Neuronal stem cell (in vitro differentiated cells): Measurements from ENCODE around the gene TMEM196.

Source experiments
- DNase-seq: peaks from one replicate; pipeline ENCODE4 v3.0.0-alpha.2; 2013; ENCODE audit warnings: low spot score
- H2AFZ ChIP-seq: one replicate; pipeline ENCODE4 v1.6.1; 2013; ENCODE audit warnings: mild to moderate bottlenecking, low read length, inconsistent platforms
- H2AK5ac ChIP-seq: 2 replicates; pipeline ENCODE4 v1.6.1; 2013; ENCODE audit warnings: low read depth, mild to moderate bottlenecking, inconsistent platforms, low read length, moderate library complexity, mixed read lengths
- H2BK120ac ChIP-seq: 2 replicates; pipeline ENCODE4 v1.6.1; 2013; ENCODE audit warnings: low read depth, mild to moderate bottlenecking, inconsistent platforms, low read length, moderate library complexity, mixed read lengths
- H2BK12ac ChIP-seq: one replicate; pipeline ENCODE4 v1.6.1; 2013; ENCODE audit warnings: low read length, inconsistent platforms
- H2BK15ac ChIP-seq: 2 replicates; pipeline ENCODE4 v1.6.1; 2013; ENCODE audit warnings: mild to moderate bottlenecking, low read length, inconsistent platforms, mixed read lengths
- H2BK5ac ChIP-seq: one replicate; pipeline ENCODE4 v1.6.1; 2013; ENCODE audit warnings: inconsistent platforms, mild to moderate bottlenecking, low read length, moderate library complexity
- H3K14ac ChIP-seq: one replicate; pipeline ENCODE4 v1.6.1; 2013; ENCODE audit warnings: low read length, inconsistent platforms
- H3K18ac ChIP-seq: 2 replicates; pipeline ENCODE4 v1.6.1; 2013; ENCODE audit warnings: low read length, inconsistent platforms
- H3K23ac ChIP-seq: 2 replicates; pipeline ENCODE4 v1.6.1; 2013; ENCODE audit warnings: low read depth, mild to moderate bottlenecking, mixed read lengths, low read length, inconsistent platforms; ENCODE audit not compliant: poor library complexity
- H3K27ac ChIP-seq: replicated peaks from 3 replicates; pipeline ENCODE4 v1.5.1; 2013; ENCODE audit warnings: low read length, inconsistent platforms
- H3K27me3 ChIP-seq, 3 experiments: 2 replicates each; pipeline ENCODE4 v1.6.1; 2013; ENCODE audit warnings: low read length in 3 of 3, mild to moderate bottlenecking in 2 of 3, inconsistent platforms in 1 of 3, low read depth in 1 of 3, mixed read lengths in 1 of 3, moderate library complexity in 1 of 3; ENCODE audit not compliant: control insufficient read depth in 3 of 3, insufficient read depth in 3 of 3
- H3K36me3 ChIP-seq, 2 donors: replicated peaks in 1 of 2; 2 replicates each; pipeline ENCODE4 v1.6.1; 2013; ENCODE audit warnings: low read length in 2 of 2; ENCODE audit not compliant: control insufficient read depth in 2 of 2, insufficient read depth in 2 of 2
- H3K4ac ChIP-seq: 2 replicates; pipeline ENCODE4 v1.6.1; 2013; ENCODE audit warnings: inconsistent platforms, mild to moderate bottlenecking, low read length, moderate library complexity
- H3K4me1 ChIP-seq, 2 donors: 1 replicate in 1 of 2; 2 replicates in 1 of 2; pipeline ENCODE4 v1.6.1; 2013; ENCODE audit warnings: low read length in 2 of 2, low read depth in 1 of 2; ENCODE audit not compliant: control insufficient read depth in 2 of 2, insufficient read depth in 1 of 2
- H3K4me2 ChIP-seq: one replicate; pipeline ENCODE4 v1.6.1; 2013; ENCODE audit warnings: mild to moderate bottlenecking, low read length, inconsistent platforms; ENCODE audit not compliant: insufficient read depth, poor library complexity, severe bottlenecking
- H3K4me3 ChIP-seq, 2 donors: 2 replicates each; pipeline ENCODE4 v1.5.1; 2013; ENCODE audit warnings: low read length in 2 of 2, mild to moderate bottlenecking in 2 of 2, inconsistent platforms in 1 of 2, moderate library complexity in 1 of 2
- H3K79me1 ChIP-seq: one replicate; pipeline ENCODE4 v1.6.1; 2013; ENCODE audit warnings: low read depth, mild to moderate bottlenecking, inconsistent platforms, low read length, moderate library complexity
- H3K9ac ChIP-seq: one replicate; pipeline ENCODE4 v1.6.1; 2013; ENCODE audit warnings: mild to moderate bottlenecking, low read depth, low read length, inconsistent platforms; ENCODE audit not compliant: poor library complexity
- H3K9me3 ChIP-seq, 2 donors: replicated peaks in 1 of 2; 2 replicates each; pipeline versions ENCODE3 to v1.6.1; 2013; ENCODE audit warnings: low read length in 2 of 2, mild to moderate bottlenecking in 2 of 2, inconsistent platforms in 1 of 2, low read depth in 1 of 2, mixed read lengths in 1 of 2, moderate library complexity in 1 of 2; ENCODE audit not compliant: control insufficient read depth in 2 of 2, insufficient read depth in 1 of 2
- H4K8ac ChIP-seq: one replicate; pipeline ENCODE4 v1.6.1; 2013; ENCODE audit warnings: low read depth, mild to moderate bottlenecking, inconsistent platforms, low read length, moderate library complexity
- H4K91ac ChIP-seq: one replicate; pipeline ENCODE4 v1.6.1; 2013; ENCODE audit warnings: low read length, low read depth, mild to moderate bottlenecking, inconsistent platforms; ENCODE audit not compliant: poor library complexity
- WGBS, 2 donors: extraction: QIAGEN DNeasy Blood & Tissue Kit; methylation state at CpG; one replicate each; pipeline ENCODE4 v1.1.7; 2013; ENCODE audit warnings: missing lambda C conversion rate in 2 of 2, mixed read lengths in 1 of 2; ENCODE audit not compliant: insufficient read length in 2 of 2, insufficient replicate concordance in 1 of 2; ENCODE audit errors: extremely low coverage in 2 of 2; 5-methylcytosine and 5-hydroxymethylcytosine counted together

Gene TMEM196

DNA sequence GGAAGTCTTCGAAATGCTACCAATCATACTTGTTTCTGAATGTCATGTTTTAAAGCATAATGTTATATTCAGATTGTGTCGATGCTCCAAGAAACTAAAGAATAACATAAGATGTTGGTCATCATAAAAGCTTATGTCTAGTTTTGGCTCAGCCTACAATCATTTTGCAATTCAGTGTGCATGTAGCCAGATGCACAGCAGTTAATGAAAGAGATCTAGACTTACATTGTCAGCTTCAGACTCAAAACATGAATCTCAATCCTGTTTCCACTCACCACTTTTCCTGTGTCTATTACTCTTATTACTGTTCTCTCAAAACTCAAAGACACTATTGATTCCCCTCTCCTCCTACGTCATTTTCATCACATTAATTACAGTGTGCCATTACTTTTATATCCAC is 21.4 kb downstream of the TMEM196 start:
- no peak for DNase-seq
- H3K27ac ChIP-seq, result no peak overlapping the region
- no peak overlapping the region for H2BK12ac ChIP-seq
- no peak overlapping the region for H2BK120ac ChIP-seq
- H4K91ac ChIP-seq, result no peak overlapping the region
- no peak overlapping the region for H2AK5ac ChIP-seq
- no peaks in the 10 kb centered on the region for H3K9me3 ChIP-seq
- no peaks in the 10 kb centered on the region for H3K36me3 ChIP-seq
- no peak overlapping the region for H3K14ac ChIP-seq
- H3K9ac ChIP-seq, result no peak overlapping the region
- H3K18ac ChIP-seq, result no peak overlapping the region
- no peak overlapping the region for H3K4me3 ChIP-seq
- no peaks in the 10 kb centered on the region for H3K27me3 ChIP-seq
- H2BK5ac ChIP-seq, result no peak overlapping the region
- no peak overlapping the region for H3K4ac ChIP-seq
- 100% methylated on average over 1 of the region's 3 CpGs for WGBS, 2 donors
- H4K8ac ChIP-seq, result no peak overlapping the region
- H3K4me2 ChIP-seq, result no peak overlapping the region
- no peak overlapping the region for H3K23ac ChIP-seq
- no peaks in the 10 kb centered on the region for H3K4me1 ChIP-seq
- H3K79me1 ChIP-seq, result no peaks in the 10 kb centered on the region
- H2BK15ac ChIP-seq, result no peak overlapping the region
- H2AFZ ChIP-seq, result no peak overlapping the region

DNA sequence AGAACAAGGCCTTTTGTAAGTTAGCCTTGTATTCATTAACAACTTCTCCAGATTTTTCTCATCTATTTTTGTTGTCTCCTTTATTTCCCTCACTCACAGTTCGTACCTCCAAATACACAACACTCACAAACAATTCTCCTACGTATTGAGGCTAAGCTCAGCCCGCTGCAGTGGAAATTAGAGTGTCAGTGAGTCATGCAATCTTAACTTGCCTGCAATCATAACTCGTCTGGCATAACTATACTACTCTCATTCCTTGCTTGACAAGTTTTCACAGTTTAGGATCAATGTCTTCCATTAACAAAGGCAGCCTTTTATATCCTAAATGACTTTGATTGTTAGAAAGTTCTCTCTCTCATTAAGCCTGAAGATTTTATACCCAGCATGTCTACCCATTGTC is 23.8 kb downstream of the TMEM196 start:
- WGBS, 2 donors, result 100% methylated on average over 2 of the region's 4 CpGs; no CpG with 5 or more reads in 1 of the 2 donors
- no peak overlapping the region for H2AK5ac ChIP-seq
- no peak overlapping the region for H3K4me2 ChIP-seq
- H3K9me3 ChIP-seq, result no peaks in the 10 kb centered on the region
- H4K8ac ChIP-seq, result no peak overlapping the region
- no peaks in the 10 kb centered on the region for H3K4me1 ChIP-seq
- H3K9ac ChIP-seq, result no peak overlapping the region
- no peaks in the 10 kb centered on the region for H3K36me3 ChIP-seq
- H4K91ac ChIP-seq, result no peak overlapping the region
- no peak overlapping the region for H3K23ac ChIP-seq
- H3K4me3 ChIP-seq, result no peak overlapping the region
- no peak overlapping the region for H2BK12ac ChIP-seq
- H2BK5ac ChIP-seq, result no peak overlapping the region
- no peaks in the 10 kb centered on the region for H3K79me1 ChIP-seq
- no peak overlapping the region for H2BK120ac ChIP-seq
- no peak overlapping the region for H3K4ac ChIP-seq
- H2BK15ac ChIP-seq, result no peak overlapping the region
- H3K27ac ChIP-seq, result no peak overlapping the region
- no peak for DNase-seq
- H3K27me3 ChIP-seq, result no peaks in the 10 kb centered on the region
- H2AFZ ChIP-seq, result no peak overlapping the region
- no peak overlapping the region for H3K14ac ChIP-seq
- no peak overlapping the region for H3K18ac ChIP-seq

DNA sequence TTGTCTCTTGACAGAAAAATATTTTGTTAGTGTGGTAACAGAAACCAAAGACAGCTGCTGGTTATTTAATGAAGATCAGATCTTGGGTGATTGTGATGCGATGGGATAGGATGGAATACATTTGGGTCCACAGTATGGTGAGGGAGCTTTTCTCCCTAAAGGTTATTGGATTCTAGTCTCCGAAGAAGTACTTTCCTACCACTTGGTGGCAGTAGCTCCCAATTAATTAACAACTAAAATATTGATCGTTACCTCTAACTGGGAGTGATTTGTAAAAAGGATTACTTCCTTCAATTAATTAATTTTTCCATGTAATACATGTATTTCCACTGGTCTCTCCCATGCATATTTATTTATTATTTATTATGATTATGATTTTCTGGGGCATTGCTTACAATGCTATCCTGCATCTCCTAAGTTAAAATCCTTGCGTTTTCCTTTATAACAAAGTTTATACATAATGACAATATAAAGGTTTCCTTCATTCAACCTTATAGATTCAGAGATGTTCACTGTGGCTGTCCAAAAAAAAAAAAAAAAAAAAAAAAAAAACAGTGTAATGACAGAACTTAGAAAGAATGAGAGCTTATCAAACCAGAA is 25.6 kb downstream of the TMEM196 start:
- Histone ChIP-seq H3K27ac (no peak overlapping the region), H2BK12ac (no peak overlapping the region), H3K4me1 (no peaks in the 10 kb centered on the region), H3K18ac (no peak overlapping the region), H3K23ac (no peak overlapping the region), H3K79me1 (no peaks in the 10 kb centered on the region), H4K8ac (no peak overlapping the region), H2AK5ac (no peak overlapping the region), H2BK120ac (no peak overlapping the region), H3K9ac (no peak overlapping the region), H2AFZ (no peak overlapping the region), H2BK15ac (no peak overlapping the region), H3K36me3 (no peaks in the 10 kb centered on the region), H3K4me3 (no peak overlapping the region), H3K14ac (no peak overlapping the region), H3K4me2 (no peak overlapping the region), H4K91ac (no peak overlapping the region), H2BK5ac (no peak overlapping the region), H3K4ac (no peak overlapping the region), H3K9me3 (no peaks in the 10 kb centered on the region), H3K27me3 (no peaks in the 10 kb centered on the region)
- DNase-seq, result peak; percentile 37
- WGBS, 2 donors, result no CpG with 5 or more reads among the region's 4 CpGs

DNA sequence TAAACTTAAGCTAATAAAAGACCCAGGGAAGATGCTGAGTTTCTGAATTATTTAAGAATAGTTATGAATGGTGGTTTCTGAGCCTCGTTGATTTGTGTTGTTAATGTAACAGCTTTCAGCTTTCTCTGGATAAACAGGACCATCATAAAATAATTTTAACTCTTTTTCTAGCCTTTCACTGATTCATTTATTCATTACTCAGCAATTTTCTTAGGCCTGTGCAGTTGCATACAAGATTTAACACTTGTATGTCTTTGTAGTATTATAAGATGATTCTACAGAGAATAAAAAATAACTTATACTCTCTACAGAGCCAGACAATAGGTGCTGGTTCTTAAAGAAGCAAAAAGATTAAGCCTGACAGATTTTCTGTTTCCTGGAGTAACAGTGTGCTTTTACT is 29.3 kb downstream of the TMEM196 start:
- Histone ChIP-seq H3K4me1 (no peaks in the 10 kb centered on the region), H3K18ac (no peak overlapping the region), H3K4me2 (no peak overlapping the region), H3K9ac (no peak overlapping the region), H3K23ac (no peak overlapping the region), H3K4ac (no peak overlapping the region), H3K9me3 (no peaks in the 10 kb centered on the region), H4K8ac (no peak overlapping the region), H3K27ac (no peak overlapping the region), H2AFZ (no peak overlapping the region), H4K91ac (no peak overlapping the region), H3K27me3 (no peaks in the 10 kb centered on the region), H3K14ac (no peak overlapping the region), H2BK15ac (no peak overlapping the region), H3K4me3 (no peak overlapping the region), H2AK5ac (no peak overlapping the region), H2BK5ac (no peak overlapping the region), H2BK120ac (no peak overlapping the region), H2BK12ac (no peak overlapping the region), H3K79me1 (no peaks in the 10 kb centered on the region), H3K36me3 (no peaks in the 10 kb centered on the region)
- no CpG with 5 or more reads among the region's 1 CpG for WGBS, 2 donors
- DNase-seq, result no peak
